HG03103 (cell line): ENCODE measurements around the gene UBL5.
A peak's percentile ranks its signal among the peaks of the same experiment; 100 is the strongest.
"Not testable (repeated sequence)": the region's sequence is repeated elsewhere in the genome, so short reads cannot be mapped to it uniquely, and the experiment has no call there.

Experiments
- ATAC-seq: cut with Tn5 transposase; IDR thresholded peaks from one replicate; pipeline ENCODE4 v1.9.1; 2021; ENCODE audit warnings: low read depth; ENCODE audit not compliant: unreplicated experiment

The UBL5 gene

GRCh38 chr19:9827289-9828238 is at the start of gene UBL5:
UBL5 (plus strand) TSS chr19:9827918; CDS start chr19:9828338, 420 bp downstream.
- peak; percentile 84 for ATAC-seq

GRCh38 chr19:9782338-9782737 is 45.4 kb upstream of the UBL5 start:
- no peak for ATAC-seq

GRCh38 chr19:9784163-9784496 is 43.6 kb upstream of the UBL5 start:
- not testable (repeated sequence) for ATAC-seq

GRCh38 chr19:9785367-9786331 is 42.1 kb upstream of the UBL5 start:
- ATAC-seq, result peak; percentile 68

GRCh38 chr19:9786342-9786741 is 41.4 kb upstream of the UBL5 start:
- ATAC-seq, result no peak

GRCh38 chr19:9786819-9787218 is 40.9 kb upstream of the UBL5 start:
- ATAC-seq, result no peak

- ATAC-seq, result not testable (repeated sequence)
These were observed 39.1 kb upstream of the UBL5 start for GRCh38 chr19:9788604-9789003.

- ATAC-seq, result no peak
These were observed 38.7 kb upstream of the UBL5 start for GRCh38 chr19:9789066-9789465.

GRCh38 chr19:9789579-9789978 is 38.1 kb upstream of the UBL5 start:
- not testable (repeated sequence) for ATAC-seq

- not testable (repeated sequence) for ATAC-seq
These were observed 36.7 kb upstream of the UBL5 start for GRCh38 chr19:9791073-9791367.

GRCh38 chr19:9791552-9792205 is 36.0 kb upstream of the UBL5 start:
- ATAC-seq, result no peak

GRCh38 chr19:9792206-9793070 is 35.3 kb upstream of the UBL5 start:
- ATAC-seq, result no peak

- ATAC-seq, result no peak
These were observed 34.6 kb upstream of the UBL5 start for GRCh38 chr19:9793071-9793591.

- ATAC-seq, result peak; percentile 36
These were observed 31.5 kb upstream of the UBL5 start for GRCh38 chr19:9796113-9796773.

GRCh38 chr19:9797871-9798270 is 29.8 kb upstream of the UBL5 start:
- no peak for ATAC-seq

- ATAC-seq, result no peak
These were observed 28.6 kb upstream of the UBL5 start for GRCh38 chr19:9799162-9799561.

- ATAC-seq, result no peak
These were observed 25.7 kb upstream of the UBL5 start for GRCh38 chr19:9801976-9802375.

- ATAC-seq, result no peak
These were observed 20.9 kb upstream of the UBL5 start for GRCh38 chr19:9806803-9807202.
